Measurements from ENCODE around the gene PDSS2. TPM values are rescaled to one million over a fixed set of nuclear protein-coding genes. Genes with fewer than 3 reads are reported as not detected.

PDSS2 gene
- total RNA-seq, 1 donor from 2014 or later = 10.7 TPM

DNA sequence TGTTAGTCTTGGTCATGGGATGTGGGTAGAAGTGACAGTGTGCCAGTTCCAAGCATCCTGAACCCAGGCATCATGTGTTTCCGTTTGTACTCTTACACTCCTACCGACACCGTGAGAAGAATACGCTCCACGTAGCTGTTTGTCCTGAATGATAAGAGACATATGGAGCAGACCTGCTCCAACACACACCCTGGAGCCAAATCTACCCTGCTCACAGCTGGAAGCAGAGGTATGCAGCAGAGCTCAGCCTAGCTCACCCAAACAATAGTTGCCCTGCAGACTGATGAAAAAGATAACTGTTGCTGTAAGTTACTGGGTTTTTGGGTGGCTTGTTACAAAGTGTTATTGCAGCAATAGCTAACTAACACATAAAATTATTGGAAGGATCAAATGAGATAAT is 14.3 kb upstream of the PDSS2 start:
- Mint-ChIP-seq H3K9me3 (no peaks in the 10 kb centered on the region), H3K36me3 (no peaks in the 10 kb centered on the region), H3K27ac (no peak overlapping the region), H3K4me1 (no peaks in the 10 kb centered on the region), H3K27me3 (ENCODE audit: low read depth) (peaks cover 8% of the 10 kb centered on the region), H3K4me3 (no peak overlapping the region)
- TF ChIP-seq, protein P1, sequence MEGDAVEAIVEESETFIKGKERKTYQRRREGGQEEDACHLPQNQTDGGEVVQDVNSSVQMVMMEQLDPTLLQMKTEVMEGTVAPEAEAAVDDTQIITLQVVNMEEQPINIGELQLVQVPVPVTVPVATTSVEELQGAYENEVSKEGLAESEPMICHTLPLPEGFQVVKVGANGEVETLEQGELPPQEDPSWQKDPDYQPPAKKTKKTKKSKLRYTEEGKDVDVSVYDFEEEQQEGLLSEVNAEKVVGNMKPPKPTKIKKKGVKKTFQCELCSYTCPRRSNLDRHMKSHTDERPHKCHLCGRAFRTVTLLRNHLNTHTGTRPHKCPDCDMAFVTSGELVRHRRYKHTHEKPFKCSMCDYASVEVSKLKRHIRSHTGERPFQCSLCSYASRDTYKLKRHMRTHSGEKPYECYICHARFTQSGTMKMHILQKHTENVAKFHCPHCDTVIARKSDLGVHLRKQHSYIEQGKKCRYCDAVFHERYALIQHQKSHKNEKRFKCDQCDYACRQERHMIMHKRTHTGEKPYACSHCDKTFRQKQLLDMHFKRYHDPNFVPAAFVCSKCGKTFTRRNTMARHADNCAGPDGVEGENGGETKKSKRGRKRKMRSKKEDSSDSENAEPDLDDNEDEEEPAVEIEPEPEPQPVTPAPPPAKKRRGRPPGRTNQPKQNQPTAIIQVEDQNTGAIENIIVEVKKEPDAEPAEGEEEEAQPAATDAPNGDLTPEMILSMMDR (IDR thresholded peaks at IDR 0.05; ENCODE audit: unreplicated experiment) = no peak
- DNase-seq (ENCODE audit: low spot score in 2 of 2, unreplicated experiment in 2 of 2) = no peak

DNA sequence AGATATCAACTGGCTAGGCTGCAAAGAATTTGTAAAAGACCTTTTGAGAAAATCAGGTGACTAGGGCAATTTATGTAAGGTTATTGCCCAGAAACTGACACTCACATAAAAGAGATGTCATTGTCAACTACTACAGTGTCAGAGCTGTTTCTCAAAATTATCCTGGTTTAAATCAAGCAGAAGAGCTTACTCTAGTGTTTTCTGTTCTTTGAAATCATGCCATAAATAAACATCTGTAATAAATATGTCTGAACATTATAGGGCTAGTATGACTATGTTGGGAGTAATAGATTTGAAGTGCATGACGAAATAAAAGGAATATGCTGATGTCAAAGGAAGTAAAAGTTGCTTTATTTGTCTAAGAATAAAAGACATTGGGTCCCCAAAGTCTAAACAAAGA is 11.0 kb upstream of the PDSS2 start:
- no peak for DNase-seq (ENCODE audit: low spot score in 2 of 2, unreplicated experiment in 2 of 2)
- H3K36me3 Mint-ChIP-seq = no peaks in the 10 kb centered on the region
- H3K4me3 Mint-ChIP-seq = no peak overlapping the region
- TF ChIP-seq, protein P1 (IDR thresholded peaks at IDR 0.05; ENCODE audit: unreplicated experiment) = no peak
- H3K4me1 Mint-ChIP-seq = no peaks in the 10 kb centered on the region
- no peak overlapping the region for H3K27ac Mint-ChIP-seq
- H3K9me3 Mint-ChIP-seq = no peaks in the 10 kb centered on the region
- H3K27me3 Mint-ChIP-seq (ENCODE audit: low read depth) = peaks cover 19% of the 10 kb centered on the region

DNA sequence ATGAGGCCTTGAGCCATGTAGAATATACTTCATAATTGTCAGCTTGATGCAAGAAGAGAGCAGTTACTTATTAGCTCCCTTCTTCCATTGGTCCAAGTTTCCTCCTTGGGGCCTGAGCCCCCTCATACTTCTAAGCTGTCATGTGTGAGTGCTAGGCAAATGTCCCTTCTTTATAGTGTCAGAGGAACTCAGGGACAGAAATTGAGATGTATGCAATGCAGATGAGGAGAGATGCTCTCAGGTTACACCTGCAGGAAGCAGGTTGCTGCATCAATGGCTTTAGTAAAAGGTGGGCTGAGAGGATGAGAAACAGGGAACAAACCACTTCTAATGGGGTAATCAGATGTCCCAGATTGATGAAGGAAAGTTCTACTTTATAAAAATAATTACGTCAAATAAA is 6.7 kb upstream of the PDSS2 start:
- no peak overlapping the region for H3K27ac Mint-ChIP-seq
- peaks cover 15% of the 10 kb centered on the region for H3K27me3 Mint-ChIP-seq (ENCODE audit: low read depth)
- no peak overlapping the region for H3K4me3 Mint-ChIP-seq
- no peaks in the 10 kb centered on the region for H3K36me3 Mint-ChIP-seq
- no peaks in the 10 kb centered on the region for H3K9me3 Mint-ChIP-seq
- DNase-seq (ENCODE audit: low spot score in 2 of 2, unreplicated experiment in 2 of 2) = no peak
- TF ChIP-seq, protein P1 (IDR thresholded peaks at IDR 0.05; ENCODE audit: unreplicated experiment) = no peak
- H3K4me1 Mint-ChIP-seq = no peaks in the 10 kb centered on the region

- TF ChIP-seq, protein P1 (IDR thresholded peaks at IDR 0.05; ENCODE audit: unreplicated experiment) = no peak
- Mint-ChIP-seq H3K9me3 (no peaks in the 10 kb centered on the region), H3K4me3 (peak overlapping the region; percentile 97), H3K27me3 (ENCODE audit: low read depth) (no peaks in the 10 kb centered on the region), H3K36me3 (no peaks in the 10 kb centered on the region), H3K27ac (peak overlapping the region; percentile 97), H3K4me1 (peaks cover 12% of the 10 kb centered on the region)
- no peak for DNase-seq (ENCODE audit: low spot score in 2 of 2, unreplicated experiment in 2 of 2)
These were observed 793 bp upstream of the PDSS2 start for GRCh38 chr6:107460083-107460631.

DNA sequence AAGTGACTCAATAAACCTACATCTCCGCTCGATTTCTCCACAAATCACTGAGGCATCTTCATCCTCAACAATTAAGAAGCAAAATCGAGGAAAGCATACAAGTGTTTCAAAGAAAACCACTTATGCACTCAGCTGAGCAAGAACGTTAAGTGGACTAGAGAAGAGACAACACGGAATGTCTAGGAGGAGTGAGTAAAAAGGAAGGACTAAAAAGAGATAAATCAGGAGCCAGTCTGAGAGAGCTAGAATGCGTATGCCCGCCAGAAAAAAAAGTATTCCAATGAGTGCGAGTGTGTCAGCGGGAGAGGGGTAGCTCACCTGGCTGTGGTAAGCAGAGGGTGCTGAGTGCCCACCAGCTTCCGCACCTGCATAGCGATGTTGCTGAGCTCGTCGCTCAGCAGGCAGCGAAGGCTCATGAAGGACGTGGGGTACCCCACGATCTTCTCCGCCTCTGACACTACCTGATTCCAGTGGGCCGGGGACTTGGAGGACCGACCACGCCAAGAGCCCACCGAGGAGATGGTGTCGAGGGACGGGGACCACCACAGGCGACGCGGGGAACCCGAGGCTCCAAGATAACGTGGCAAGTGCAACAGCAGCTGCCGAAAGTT is 587 bp downstream of the PDSS2 start:
- peak in 1 of 2 experiments; percentile 57 for DNase-seq (ENCODE audit: low spot score in 2 of 2, unreplicated experiment in 2 of 2)
- H3K9me3 Mint-ChIP-seq = no peaks in the 10 kb centered on the region
- no peaks in the 10 kb centered on the region for H3K36me3 Mint-ChIP-seq
- no peaks in the 10 kb centered on the region for H3K27me3 Mint-ChIP-seq (ENCODE audit: low read depth)
- peak overlapping the region; percentile 97 for H3K27ac Mint-ChIP-seq
- H3K4me3 Mint-ChIP-seq = peak overlapping the region; percentile 97
- TF ChIP-seq, protein P1 (IDR thresholded peaks at IDR 0.05; ENCODE audit: unreplicated experiment) = no peak
- peaks cover 12% of the 10 kb centered on the region for H3K4me1 Mint-ChIP-seq
